A549 (cell line): ENCODE data around the gene TMEM132D. TPM values are rescaled to one million over a fixed set of nuclear protein-coding genes. Genes with fewer than 3 reads are reported as not detected.

ENCODE experiments used
- ATAC-seq, 2 experiments: fragments of 200-7000 bp in 1 of 2; fragments of >200 bp in 1 of 2; cut with Nextera tagmentation in 1 of 2; cut with Tn5 transposase in 1 of 2; 3 replicates each; pipeline versions ENCODE4 v1.8.0 to v1.9.1; 2018 to 2020; ENCODE audit warnings: mild to moderate bottlenecking in 1 of 2, moderate library complexity in 1 of 2
- CTCF ChIA-PET: fragments of 300-600 bp; sonication (Branson Sonifier 250); formaldehyde crosslinking; extraction: SDS; loops from one replicate; lab custom pipeline; 2021; ENCODE audit warnings: antibody characterized with exemption, inconsistent platforms; lab: Yijun Ruan, JAX
- POLR2A ChIA-PET: fragments of 350-600 bp; formaldehyde crosslinking; extraction: SDS; loops from one replicate; lab custom pipeline; 2021; ENCODE audit warnings: antibody characterized with exemption, inconsistent platforms; lab: Yijun Ruan, JAX
- DNase-seq, 2 experiments: peaks; one replicate each; pipeline versions ENCODE4 v3.0.0 to v3.0.0-alpha.2; 2011 to 2016; ENCODE audit warnings: low read depth in 1 of 2, low spot score in 1 of 2
- FAIRE-seq: peaks from 2 replicates; lab custom pipeline; 2011; peaks lifted over from hg19 to GRCh38; lab: Jason Lieb, UNC
- H3K27ac ChIP-seq, 2 experiments: fragments of >200 bp; sonication (Bioruptor Twin); formaldehyde crosslinking; 3 replicates each; pipeline ENCODE4 v1.5.1; 2016 to 2017
- H3K4me1 ChIP-seq: fragments of >200 bp; sonication (Bioruptor Twin); formaldehyde crosslinking; 3 replicates; pipeline ENCODE4 v1.6.1; 2016
- H3K4me2 ChIP-seq: fragments of >200 bp; sonication (Bioruptor Twin); formaldehyde crosslinking; 3 replicates; pipeline ENCODE4 v1.6.1; 2016
- H3K4me3 ChIP-seq: fragments of >200 bp; sonication (Bioruptor Twin); formaldehyde crosslinking; 3 replicates; pipeline ENCODE4 v1.5.1; 2016
- H3K9me3 ChIP-seq: fragments of >200 bp; sonication (Bioruptor Twin); formaldehyde crosslinking; 3 replicates; pipeline ENCODE4 v1.6.1; 2016
- BHLHE40 ChIP-seq: IDR thresholded peaks from 2 replicates; pipeline ENCODE4 v1.6.1; 2012; ENCODE audit warnings: low read depth, low read length, inconsistent platforms
- CBX8 ChIP-seq: fragments of 200-600 bp; sonication (generic); IDR thresholded peaks from 2 replicates; pipeline ENCODE4 v1.6.1; 2016
- CHD2 ChIP-seq: fragments of 150-350 bp; IDR thresholded peaks from 2 replicates; pipeline ENCODE4 v1.6.1; 2014; ENCODE audit warnings: low read length; ENCODE audit not compliant: partially characterized antibody
- ESRRA ChIP-seq: fragments of 150-350 bp; IDR thresholded peaks from 2 replicates; pipeline ENCODE4 v1.6.1; 2014; ENCODE audit warnings: mild to moderate bottlenecking, low read length, borderline replicate concordance
- FOXS1 ChIP-seq: fragments of 250-450 bp; sonication (Bioruptor Pico); IDR thresholded peaks from 2 replicates; pipeline ENCODE4 v1.5.0; 2020; ENCODE audit warnings: mild to moderate bottlenecking, moderate library complexity
- GATA3 ChIP-seq: IDR thresholded peaks from 2 replicates; pipeline ENCODE4 v1.6.1; 2012; ENCODE audit warnings: borderline replicate concordance
- HOXA7 ChIP-seq: fragments of 250-450 bp; sonication (Bioruptor Pico); IDR thresholded peaks from 2 replicates; pipeline ENCODE4 v1.5.0; 2020; ENCODE audit warnings: mild to moderate bottlenecking, moderate library complexity
- HOXB13 ChIP-seq: fragments of 250-450 bp; sonication (Bioruptor Pico); IDR thresholded peaks from 2 replicates; pipeline ENCODE4 v1.5.0; 2020; ENCODE audit warnings: low read depth, mild to moderate bottlenecking, moderate library complexity
- HOXB5 ChIP-seq: fragments of 250-450 bp; sonication (Bioruptor Pico); IDR thresholded peaks from 2 replicates; pipeline ENCODE4 v1.5.0; 2020; ENCODE audit warnings: mild to moderate bottlenecking, moderate library complexity
- JUN ChIP-seq, 2 experiments: fragments of >200 bp; sonication (Bioruptor Twin); formaldehyde crosslinking; IDR thresholded peaks; 2 replicates in 1 of 2; 3 replicates in 1 of 2; pipeline ENCODE4 v1.6.1; 2016 to 2017
- KDM5A ChIP-seq: fragments of 200-600 bp; sonication (generic); IDR thresholded peaks from 2 replicates; pipeline ENCODE4 v1.6.1; 2016; ENCODE audit warnings: antibody characterized with exemption, mild to moderate bottlenecking
- MAFK ChIP-seq: fragments of 450-650 bp; IDR thresholded peaks from 2 replicates; pipeline ENCODE4 v1.6.1; 2014; ENCODE audit not compliant: partially characterized antibody
- NFE2L2 ChIP-seq: fragments of 150-350 bp; conservative IDR thresholded peaks from 2 replicates; pipeline ENCODE4 v1.6.1; 2014; ENCODE audit warnings: low read length
- NR3C1 ChIP-seq: fragments of >200 bp; sonication (Bioruptor Twin); formaldehyde crosslinking; IDR thresholded peaks from 3 replicates; pipeline ENCODE4 v1.6.1; 2017
- RAD21 ChIP-seq, 2 experiments: fragments of >200 bp in 1 of 2; sonication (Bioruptor Twin) in 1 of 2; formaldehyde crosslinking in 1 of 2; IDR thresholded peaks in 1 of 2; conservative IDR thresholded peaks in 1 of 2; 2 replicates in 1 of 2; 3 replicates in 1 of 2; pipeline ENCODE4 v1.6.1; 2012 to 2018; ENCODE audit warnings: inconsistent platforms in 1 of 2
- RARB ChIP-seq: fragments of 250-450 bp; sonication (Bioruptor Pico); IDR thresholded peaks from 2 replicates; pipeline ENCODE4 v1.8.0; 2021; ENCODE audit warnings: mild to moderate bottlenecking, moderate library complexity
- RFX5 ChIP-seq: fragments of 450-650 bp; IDR thresholded peaks from 2 replicates; pipeline ENCODE4 v1.7.1; 2014; ENCODE audit warnings: antibody characterized with exemption, mild to moderate bottlenecking, moderate library complexity
- SREBF2 ChIP-seq: fragments of 450-650 bp; IDR thresholded peaks from 2 replicates; pipeline ENCODE4 v1.6.1; 2014; ENCODE audit warnings: mild to moderate bottlenecking, moderate library complexity
- ZC3H11A ChIP-seq: fragments of 450-650 bp; IDR thresholded peaks from 2 replicates; pipeline ENCODE4 v1.6.1; 2014; ENCODE audit warnings: antibody characterized with exemption, mild to moderate bottlenecking
- ZFP36 ChIP-seq: fragments of 450-650 bp; IDR thresholded peaks from 2 replicates; pipeline ENCODE4 v1.6.1; 2014; ENCODE audit warnings: borderline replicate concordance; ENCODE audit not compliant: partially characterized antibody
- WGBS: methylation state at CpG from one replicate; pipeline ENCODE4 v1.1.6; 2017; ENCODE audit errors: missing lambda C conversion rate; 5-methylcytosine and 5-hydroxymethylcytosine counted together
- polyA plus RNA-seq, 4 experiments: library from polyadenylated mRNA; depleted of rRNA in 3 of 4; stranded (reverse); fragments of >200 nt; fragmentation: RNase III in 1 of 4; extraction: RNeasy Plus Mini Kit Qiagen cat#74134 plus additional on column Dnase treatment in 1 of 4; gene quantifications; 2 replicates in 3 of 4; 3 replicates in 1 of 4; pipeline ENCODE4 v1.2.3, GENCODE V29; 2011 to 2017
- TF ChIP-seq, protein P1 (sequence below): fragments of 250-450 bp; sonication (Bioruptor Pico); IDR thresholded peaks from 2 replicates; pipeline ENCODE4 v1.5.0; 2020; ENCODE audit warnings: low read depth, mild to moderate bottlenecking, moderate library complexity
- TF ChIP-seq, protein P2 (sequence below): fragments of 150-350 bp; IDR thresholded peaks from 2 replicates; pipeline ENCODE4 v1.6.1; 2014; ENCODE audit warnings: low read depth, mild to moderate bottlenecking, low read length
- TF ChIP-seq, protein P3 (sequence below): IDR thresholded peaks from 2 replicates; pipeline ENCODE4 v1.6.1; 2012
- TF ChIP-seq, protein P4 (sequence below): fragments of 200-600 bp; sonication (generic); IDR thresholded peaks from 2 replicates; pipeline ENCODE4 v1.6.1; 2016; ENCODE audit warnings: antibody characterized with exemption, mild to moderate bottlenecking, moderate library complexity

The TMEM132D gene
- polyA plus RNA-seq, 2 of the 4 experiments (the other 2 are of a cell fraction) = not detected

DNA sequence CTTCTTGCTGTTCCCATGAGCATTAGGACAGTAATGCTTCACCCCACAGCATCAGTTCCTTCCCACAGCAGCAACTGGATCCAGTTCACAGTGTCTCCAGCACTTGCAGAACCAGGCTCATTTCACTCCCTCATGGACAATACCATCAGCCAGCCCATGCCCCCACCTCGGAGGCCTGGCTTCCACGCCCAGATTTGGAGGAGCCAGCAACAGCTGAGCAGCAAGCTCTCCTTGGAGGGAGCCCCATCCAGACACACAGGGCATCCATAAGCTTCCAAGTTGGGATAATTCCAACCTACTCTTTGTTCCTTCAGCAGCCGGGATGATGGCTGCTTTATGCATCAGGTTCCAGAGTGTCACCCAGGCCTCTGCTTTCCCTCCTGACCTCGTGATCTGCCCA, 800.6 kb downstream of the TMEM132D start:
- ATAC-seq (no peak), FAIRE-seq (no peak), DNase-seq (no peak)
- ChIA-PET CTCF (no interaction called here), POLR2A (no interaction called here)
- Histone ChIP-seq H3K4me3 (no peak overlapping the region), H3K27ac (no peak overlapping the region), H3K9me3 (no peaks in the 10 kb centered on the region; the same call in 2 of the 3 replicates), H3K4me1 (no peaks in the 10 kb centered on the region), H3K4me2 (no peak overlapping the region)
- TF ChIP-seq HOXB5 (CRISPR knock-in tag) = no peak
- no peak for TF ChIP-seq SREBF2
- TF ChIP-seq NFE2L2 = no peak
- no peak for TF ChIP-seq GATA3
- TF ChIP-seq HOXB13 (CRISPR knock-in tag) = no peak
- TF ChIP-seq, protein P1, sequence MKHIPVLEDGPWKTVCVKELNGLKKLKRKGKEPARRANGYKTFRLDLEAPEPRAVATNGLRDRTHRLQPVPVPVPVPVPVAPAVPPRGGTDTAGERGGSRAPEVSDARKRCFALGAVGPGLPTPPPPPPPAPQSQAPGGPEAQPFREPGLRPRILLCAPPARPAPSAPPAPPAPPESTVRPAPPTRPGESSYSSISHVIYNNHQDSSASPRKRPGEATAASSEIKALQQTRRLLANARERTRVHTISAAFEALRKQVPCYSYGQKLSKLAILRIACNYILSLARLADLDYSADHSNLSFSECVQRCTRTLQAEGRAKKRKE (CRISPR knock-in tag) = no peak
- TF ChIP-seq MAFK = no peak
- TF ChIP-seq RFX5 = no peak
- TF ChIP-seq RAD21 (conservative IDR thresholded peaks at IDR 0.05 in 1 of 2, IDR thresholded peaks at IDR 0.05 in 1 of 2) = no peak
- TF ChIP-seq FOXS1 (CRISPR knock-in tag) = no peak
- no peak for TF ChIP-seq ZC3H11A
- TF ChIP-seq, protein P2, sequence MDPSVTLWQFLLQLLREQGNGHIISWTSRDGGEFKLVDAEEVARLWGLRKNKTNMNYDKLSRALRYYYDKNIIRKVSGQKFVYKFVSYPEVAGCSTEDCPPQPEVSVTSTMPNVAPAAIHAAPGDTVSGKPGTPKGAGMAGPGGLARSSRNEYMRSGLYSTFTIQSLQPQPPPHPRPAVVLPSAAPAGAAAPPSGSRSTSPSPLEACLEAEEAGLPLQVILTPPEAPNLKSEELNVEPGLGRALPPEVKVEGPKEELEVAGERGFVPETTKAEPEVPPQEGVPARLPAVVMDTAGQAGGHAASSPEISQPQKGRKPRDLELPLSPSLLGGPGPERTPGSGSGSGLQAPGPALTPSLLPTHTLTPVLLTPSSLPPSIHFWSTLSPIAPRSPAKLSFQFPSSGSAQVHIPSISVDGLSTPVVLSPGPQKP = no peak
- no peak for TF ChIP-seq CBX8
- TF ChIP-seq ESRRA = no peak
- TF ChIP-seq BHLHE40 = no peak
- no peak for TF ChIP-seq JUN (IDR thresholded peaks at IDR 0.05)
- no peak for TF ChIP-seq ZFP36
- no peak for TF ChIP-seq CHD2
- 20% methylated on average over 4 of the region's 4 CpGs for WGBS

DNA sequence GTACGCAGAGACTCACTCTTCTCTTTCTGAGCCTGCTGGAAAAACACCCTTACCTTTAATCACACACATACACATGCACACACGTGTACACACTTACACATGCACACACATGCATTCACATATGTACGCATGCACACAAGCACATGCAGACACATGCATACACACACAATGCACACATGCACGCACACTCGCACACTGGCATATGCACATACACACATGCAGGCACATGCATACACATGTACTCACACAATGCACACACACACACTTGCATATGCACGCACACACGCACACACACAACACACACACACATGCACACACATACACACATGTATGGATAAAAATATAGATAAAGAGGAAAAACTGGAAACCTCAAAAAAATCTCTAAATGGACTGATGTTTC, 801.6 kb downstream of the TMEM132D start:
- TF ChIP-seq RAD21 (conservative IDR thresholded peaks at IDR 0.05 in 1 of 2, IDR thresholded peaks at IDR 0.05 in 1 of 2) = no peak
- no peak for TF ChIP-seq KDM5A
- TF ChIP-seq HOXA7 (CRISPR knock-in tag) = no peak
- TF ChIP-seq FOXS1 (CRISPR knock-in tag) = no peak
- FAIRE-seq (no peak), DNase-seq (no peak), ATAC-seq (no peak)
- WGBS = 46% methylated on average over 7 of the region's 7 CpGs
- H3K27ac ChIP-seq = no peak overlapping the region
- H3K4me2 ChIP-seq = no peak overlapping the region
- no peaks in the 10 kb centered on the region for H3K4me1 ChIP-seq
- CTCF ChIA-PET = no interaction called here
- H3K4me3 ChIP-seq = no peak overlapping the region
- H3K9me3 ChIP-seq = no peaks in the 10 kb centered on the region; the same call in 2 of the 3 replicates
- POLR2A ChIA-PET = no interaction called here

DNA sequence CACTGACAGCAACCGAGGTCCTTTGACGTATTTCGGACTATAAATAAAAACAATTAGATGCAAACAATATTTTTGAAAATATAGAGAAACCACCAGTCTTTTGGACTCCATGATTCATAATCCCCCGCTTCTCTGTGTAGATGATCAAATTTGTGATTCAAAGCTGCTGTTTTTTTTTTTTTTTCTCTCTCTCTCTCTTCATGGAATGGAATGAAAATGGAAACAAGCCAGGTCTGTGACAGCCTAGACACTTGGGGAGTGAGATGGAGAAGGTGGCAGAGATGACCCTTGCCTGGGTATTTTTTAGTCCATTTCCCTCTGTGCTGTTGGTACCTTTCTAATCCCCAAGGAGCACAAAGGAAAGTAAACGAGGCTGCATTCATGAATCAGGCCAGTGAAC, 802.0 kb downstream of the TMEM132D start:
- WGBS = 50% methylated on average over 5 of the region's 5 CpGs
- DNase-seq (no peak), ATAC-seq (no peak), FAIRE-seq (no peak)
- no peak overlapping the region for H3K4me2 ChIP-seq
- H3K4me1 ChIP-seq = no peaks in the 10 kb centered on the region
- ChIA-PET CTCF (no interaction called here), POLR2A (no interaction called here)
- H3K27ac ChIP-seq = no peak overlapping the region
- no peaks in the 10 kb centered on the region; the same call in 2 of the 3 replicates for H3K9me3 ChIP-seq
- TF ChIP-seq CBX8 (no peak), NR3C1 (no peak), JUN (IDR thresholded peaks at IDR 0.05) (no peak), HOXB5 (CRISPR knock-in tag) (no peak), SREBF2 (no peak), RARB (no peak), GATA3 (no peak)
- TF ChIP-seq, protein P3, sequence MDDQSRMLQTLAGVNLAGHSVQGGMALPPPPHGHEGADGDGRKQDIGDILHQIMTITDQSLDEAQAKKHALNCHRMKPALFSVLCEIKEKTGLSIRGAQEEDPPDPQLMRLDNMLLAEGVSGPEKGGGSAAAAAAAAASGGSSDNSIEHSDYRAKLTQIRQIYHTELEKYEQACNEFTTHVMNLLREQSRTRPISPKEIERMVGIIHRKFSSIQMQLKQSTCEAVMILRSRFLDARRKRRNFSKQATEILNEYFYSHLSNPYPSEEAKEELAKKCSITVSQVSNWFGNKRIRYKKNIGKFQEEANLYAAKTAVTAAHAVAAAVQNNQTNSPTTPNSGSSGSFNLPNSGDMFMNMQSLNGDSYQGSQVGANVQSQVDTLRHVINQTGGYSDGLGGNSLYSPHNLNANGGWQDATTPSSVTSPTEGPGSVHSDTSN = no peak
- TF ChIP-seq, protein P4, sequence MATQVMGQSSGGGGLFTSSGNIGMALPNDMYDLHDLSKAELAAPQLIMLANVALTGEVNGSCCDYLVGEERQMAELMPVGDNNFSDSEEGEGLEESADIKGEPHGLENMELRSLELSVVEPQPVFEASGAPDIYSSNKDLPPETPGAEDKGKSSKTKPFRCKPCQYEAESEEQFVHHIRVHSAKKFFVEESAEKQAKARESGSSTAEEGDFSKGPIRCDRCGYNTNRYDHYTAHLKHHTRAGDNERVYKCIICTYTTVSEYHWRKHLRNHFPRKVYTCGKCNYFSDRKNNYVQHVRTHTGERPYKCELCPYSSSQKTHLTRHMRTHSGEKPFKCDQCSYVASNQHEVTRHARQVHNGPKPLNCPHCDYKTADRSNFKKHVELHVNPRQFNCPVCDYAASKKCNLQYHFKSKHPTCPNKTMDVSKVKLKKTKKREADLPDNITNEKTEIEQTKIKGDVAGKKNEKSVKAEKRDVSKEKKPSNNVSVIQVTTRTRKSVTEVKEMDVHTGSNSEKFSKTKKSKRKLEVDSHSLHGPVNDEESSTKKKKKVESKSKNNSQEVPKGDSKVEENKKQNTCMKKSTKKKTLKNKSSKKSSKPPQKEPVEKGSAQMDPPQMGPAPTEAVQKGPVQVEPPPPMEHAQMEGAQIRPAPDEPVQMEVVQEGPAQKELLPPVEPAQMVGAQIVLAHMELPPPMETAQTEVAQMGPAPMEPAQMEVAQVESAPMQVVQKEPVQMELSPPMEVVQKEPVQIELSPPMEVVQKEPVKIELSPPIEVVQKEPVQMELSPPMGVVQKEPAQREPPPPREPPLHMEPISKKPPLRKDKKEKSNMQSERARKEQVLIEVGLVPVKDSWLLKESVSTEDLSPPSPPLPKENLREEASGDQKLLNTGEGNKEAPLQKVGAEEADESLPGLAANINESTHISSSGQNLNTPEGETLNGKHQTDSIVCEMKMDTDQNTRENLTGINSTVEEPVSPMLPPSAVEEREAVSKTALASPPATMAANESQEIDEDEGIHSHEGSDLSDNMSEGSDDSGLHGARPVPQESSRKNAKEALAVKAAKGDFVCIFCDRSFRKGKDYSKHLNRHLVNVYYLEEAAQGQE = no peak
- no peak overlapping the region for H3K4me3 ChIP-seq
